HG02885 (cell line): ENCODE results near the gene JAM3.
"Not testable (repeated sequence)": the region's sequence is repeated elsewhere in the genome, so short reads cannot be mapped to it uniquely, and the experiment has no call there.

Source experiments
- ATAC-seq: cut with Tn5 transposase; IDR thresholded peaks from one replicate; pipeline ENCODE4 v1.9.1; 2021; ENCODE audit warnings: mild to moderate bottlenecking; ENCODE audit not compliant: unreplicated experiment, poor library complexity

The JAM3 gene

GRCh38 chr11:134097166-134097565 lies 28.3 kb downstream of the JAM3 start:
- ATAC-seq: no peak

- peak; percentile 46 for ATAC-seq
These were observed 29.8 kb downstream of the JAM3 start for GRCh38 chr11:134098566-134099184.

GRCh38 chr11:134100171-134100570 lies 31.3 kb downstream of the JAM3 start:
- ATAC-seq: no peak

- ATAC-seq: no peak
These were observed 32.4 kb downstream of the JAM3 start for GRCh38 chr11:134101282-134101681.

GRCh38 chr11:134110252-134110815 lies 41.5 kb downstream of the JAM3 start:
- no peak for ATAC-seq

- ATAC-seq: not testable (repeated sequence)
These were observed 44.9 kb downstream of the JAM3 start for GRCh38 chr11:134113787-134114186.

- no peak for ATAC-seq
These were observed 47.3 kb downstream of the JAM3 start for GRCh38 chr11:134116210-134116609.

- ATAC-seq: no peak
These were observed 49.1 kb downstream of the JAM3 start for GRCh38 chr11:134118006-134118405.

GRCh38 chr11:134119094-134119493 lies 50.2 kb downstream of the JAM3 start:
- no peak for ATAC-seq

GRCh38 chr11:134120143-134120850 lies 51.4 kb downstream of the JAM3 start:
- no peak for ATAC-seq

GRCh38 chr11:134120921-134121526 lies 52.2 kb downstream of the JAM3 start:
- ATAC-seq: no peak

- no peak for ATAC-seq
These were observed 56.0 kb downstream of the JAM3 start for GRCh38 chr11:134124660-134125451.

GRCh38 chr11:134125507-134125906 lies 56.6 kb downstream of the JAM3 start:
- ATAC-seq: no peak

GRCh38 chr11:134126217-134126822 lies 57.4 kb downstream of the JAM3 start:
- no peak for ATAC-seq

- no peak for ATAC-seq
These were observed 62.9 kb downstream of the JAM3 start for GRCh38 chr11:134131628-134132244.

- no peak for ATAC-seq
These were observed 63.9 kb downstream of the JAM3 start for GRCh38 chr11:134132808-134133207.

GRCh38 chr11:134134167-134134566 lies 65.3 kb downstream of the JAM3 start:
- ATAC-seq: no peak

GRCh38 chr11:134138376-134138775 lies 69.5 kb downstream of the JAM3 start:
- no peak for ATAC-seq

- no peak for ATAC-seq
These were observed 70.5 kb downstream of the JAM3 start for GRCh38 chr11:134139303-134139872.
